GM12878 (cell line): ENCODE results near the gene CDR2L. TPM values are rescaled to one million over a fixed set of nuclear protein-coding genes. Genes with fewer than 3 reads are reported as not detected.

ENCODE experiments used
- BHLHE40 ChIP-seq, 2 experiments: fragments of 450-650 bp in 1 of 2; IDR thresholded peaks; 2 replicates each; pipeline ENCODE4 v1.6.1; 2011 to 2017; ENCODE audit warnings: low read depth in 2 of 2, borderline replicate concordance in 1 of 2, improper control_type of control experiment in 1 of 2, low read length in 1 of 2, mild to moderate bottlenecking in 1 of 2
- BMI1 ChIP-seq: fragments of 450-650 bp; IDR thresholded peaks from 2 replicates; pipeline ENCODE4 v1.6.1; 2016; ENCODE audit warnings: mild to moderate bottlenecking, moderate library complexity, borderline replicate concordance
- CBX5 ChIP-seq: sonication (generic); IDR thresholded peaks from 2 replicates; pipeline ENCODE4 v1.6.1; 2016; ENCODE audit warnings: low read depth, moderate library complexity, mild to moderate bottlenecking, inconsistent platforms
- CHD2 ChIP-seq: IDR thresholded peaks from 2 replicates; pipeline ENCODE4 v1.6.1; 2011; ENCODE audit warnings: low read depth, low read length, improper control_type of control experiment, borderline replicate concordance
- ESRRA ChIP-seq: IDR thresholded peaks from 2 replicates; pipeline ENCODE4 v1.6.1; 2012; ENCODE audit warnings: mild to moderate bottlenecking, low read length, improper control_type of control experiment
- GATAD2B ChIP-seq: fragments of 450-650 bp; conservative IDR thresholded peaks from 2 replicates; pipeline ENCODE4 v1.6.1; 2017; ENCODE audit warnings: low read depth, mild to moderate bottlenecking, moderate library complexity
- HCFC1 ChIP-seq: fragments of 150-350 bp; IDR thresholded peaks from 2 replicates; pipeline ENCODE4 v1.6.1; 2014; ENCODE audit warnings: low read length
- IKZF2 ChIP-seq, 2 experiments: fragments of 450-650 bp; IDR thresholded peaks; 2 replicates each; pipeline ENCODE4 v1.6.1; 2017; ENCODE audit warnings: mild to moderate bottlenecking in 2 of 2, moderate library complexity in 2 of 2
- JUNB ChIP-seq: IDR thresholded peaks from 2 replicates; pipeline ENCODE4 v1.6.1; 2016; ENCODE audit warnings: antibody characterized with exemption, mild to moderate bottlenecking
- MAX ChIP-seq: IDR thresholded peaks from 2 replicates; pipeline ENCODE4 v1.6.1; 2012; ENCODE audit warnings: low read depth, low read length, improper control_type of control experiment
- MTA2 ChIP-seq: fragments of 450-650 bp; IDR thresholded peaks from 2 replicates; pipeline ENCODE4 v1.6.1; 2016; ENCODE audit warnings: low read depth, mild to moderate bottlenecking, moderate library complexity
- PKNOX1 ChIP-seq: fragments of 450-650 bp; IDR thresholded peaks from 2 replicates; pipeline ENCODE4 v1.6.1; 2016; ENCODE audit warnings: mild to moderate bottlenecking
- POU2F2 ChIP-seq: IDR thresholded peaks from 3 replicates; pipeline ENCODE4 v1.6.1; 2011; ENCODE audit warnings: low read depth, mild to moderate bottlenecking, low read length, borderline replicate concordance
- RAD21 ChIP-seq: IDR thresholded peaks from 2 replicates; pipeline ENCODE4 v1.6.1; 2011; ENCODE audit warnings: mild to moderate bottlenecking, low read depth, low read length, moderate library complexity; ENCODE audit not compliant: insufficient read depth
- RAD51 ChIP-seq: fragments of 450-650 bp; IDR thresholded peaks from 2 replicates; pipeline ENCODE4 v1.6.1; 2016; ENCODE audit warnings: moderate library complexity, mild to moderate bottlenecking, inconsistent platforms
- RCOR1 ChIP-seq: conservative IDR thresholded peaks from 2 replicates; pipeline ENCODE4 v1.6.1; 2012; ENCODE audit warnings: low read depth, low read length, improper control_type of control experiment
- RELB ChIP-seq: fragments of 450-650 bp; IDR thresholded peaks from 2 replicates; pipeline ENCODE4 v1.6.1; 2017; ENCODE audit warnings: low read depth, mild to moderate bottlenecking, moderate library complexity
- SMC3 ChIP-seq: IDR thresholded peaks from 2 replicates; pipeline ENCODE4 v1.6.1; 2011; ENCODE audit warnings: low read length, improper control_type of control experiment, borderline replicate concordance
- SRF ChIP-seq, 2 experiments: IDR thresholded peaks; 2 replicates each; pipeline ENCODE4 v1.6.1; 2011; ENCODE audit warnings: low read depth in 2 of 2, low read length in 2 of 2, mild to moderate bottlenecking in 1 of 2, moderate library complexity in 1 of 2
- TAF1 ChIP-seq: IDR thresholded peaks from 2 replicates; pipeline ENCODE4 v1.6.1; 2011; ENCODE audit warnings: mild to moderate bottlenecking, low read depth, low read length, borderline replicate concordance
- TCF12 ChIP-seq: IDR thresholded peaks from 2 replicates; pipeline ENCODE4 v1.6.1; 2011; ENCODE audit warnings: low read depth, mild to moderate bottlenecking, low read length
- TCF3 ChIP-seq: IDR thresholded peaks from 2 replicates; pipeline ENCODE4 v1.6.1; 2012; ENCODE audit warnings: low read depth, mild to moderate bottlenecking, low read length, borderline replicate concordance; ENCODE audit not compliant: insufficient read depth
- ZBTB4 ChIP-seq: fragments of 450-650 bp; formaldehyde crosslinking; IDR thresholded peaks from 2 replicates; pipeline ENCODE4 v1.4.0; 2022; ENCODE audit warnings: mild to moderate bottlenecking, moderate library complexity
- polyA plus RNA-seq, 11 experiments: library from polyadenylated mRNA; depleted of rRNA in 4 of 11; unstranded in 6 of 11; stranded (reverse) in 5 of 11; fragments of >200 nt; fragmentation: Nextera tagmentation in 4 of 11; fragmentation: Illumina TruSeq in 1 of 11; extraction: Ambion mirVana in 4 of 11; extraction: Trizol in 1 of 11; gene quantifications; 1 replicate in 1 of 11; 2 replicates in 10 of 11; pipeline versions ENCODE4 v1.2.1 to v1.2.3, GENCODE V29; 2011 to 2016; ENCODE audit warnings: inconsistent platforms in 2 of 11, missing spikeins in 2 of 11, low read depth in 1 of 11
- total RNA-seq, 4 experiments: library from RNA; depleted of rRNA in 3 of 4; stranded (reverse); fragments of >200 nt in 3 of 4; fragmentation: Illumina TruSeq in 1 of 4; extraction: Trizol in 1 of 4; gene quantifications; 2 replicates each; pipeline versions ENCODE4 v1.2.1 to v1.2.3, GENCODE V29; 2013 to 2021

Gene CDR2L
- total and polyA plus RNA-seq, 10 of the 15 experiments (the other 5 are each of a cell fraction or from before 2014, with no cell fraction given): 0.03 to 0.18 (median 0.04) TPM; not detected in 6

GRCh38 chr17:75012346-75013091 is 25.1 kb downstream of the CDR2L start, which contains the start of gene MRPL58 (continued):
- TF ChIP-seq JUNB (no peak), TCF3 (peak; percentile 62), RAD51 (no peak), MTA2 (peak; percentile 28; the same call in 1 of the 2 replicates), BHLHE40 (IDR thresholded peaks at IDR 0.05; ENCODE audit: borderline replicate concordance in 1 of 2, low read depth in 2 of 2, low read length in 1 of 2) (peak; percentile 12 to 48; a peak in 1 of 4 replicates), RAD21 (no peak), HCFC1 (peak; percentile 84), MAX (peak; percentile 76), SMC3 (peak; percentile 38; the same call in 1 of the 2 replicates), CHD2 (peak; percentile 71), RCOR1 (0 out of 2 replicates have a peak, but pooled peaks have one; percentile 74), BMI1 (no peak), TCF12 (no peak), ZBTB4 (CRISPR knock-in tag) (no peak), IKZF2 (IDR thresholded peaks at IDR 0.05) (peak in 1 of 2 experiments; percentile 32; a peak in 2 of 4 replicates), GATAD2B (peak; percentile 58; the same call in 1 of the 2 replicates), PKNOX1 (0 out of 2 replicates have a peak, but pooled peaks have one; percentile 6), TAF1 (peak; percentile 98), CBX5 (peak; percentile 78), POU2F2 (peak; percentile 92; the same call in 2 of the 3 replicates), RELB (peak; percentile 83; the same call in 1 of the 2 replicates), ESRRA (no peak), SRF (IDR thresholded peaks at IDR 0.05; ENCODE audit: low read depth in 2 of 2, low read length in 2 of 2) (peak in 1 of 2 experiments; percentile 85; a peak in 2 of 4 replicates)
